ENCODE data around the gene MSLN.

DNA sequence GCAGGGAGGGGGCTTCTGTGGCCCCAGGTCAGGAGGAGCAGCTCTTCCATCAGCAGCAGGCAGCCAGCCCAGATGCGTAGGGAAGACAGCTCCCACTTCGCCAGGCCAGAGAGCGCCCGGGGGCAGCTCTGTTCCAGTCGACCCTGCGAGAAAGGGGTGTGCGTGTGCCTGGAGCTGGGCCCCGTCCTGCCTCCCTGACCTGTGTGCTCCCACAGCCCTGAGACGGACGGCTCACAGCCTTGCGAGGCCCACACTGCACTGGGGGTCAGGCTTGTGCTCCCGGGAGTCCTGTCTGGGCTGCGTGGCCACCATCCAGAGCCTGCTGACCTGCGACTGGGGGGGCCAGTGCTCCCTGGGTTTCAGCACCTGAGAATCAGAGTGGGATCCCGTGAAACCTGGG lies 469 bp upstream of the MSLN start:
- TF ChIP-seq POLR2A (IDR thresholded peaks at IDR 0.05) = no peak
- TF ChIP-seq, protein P1, sequence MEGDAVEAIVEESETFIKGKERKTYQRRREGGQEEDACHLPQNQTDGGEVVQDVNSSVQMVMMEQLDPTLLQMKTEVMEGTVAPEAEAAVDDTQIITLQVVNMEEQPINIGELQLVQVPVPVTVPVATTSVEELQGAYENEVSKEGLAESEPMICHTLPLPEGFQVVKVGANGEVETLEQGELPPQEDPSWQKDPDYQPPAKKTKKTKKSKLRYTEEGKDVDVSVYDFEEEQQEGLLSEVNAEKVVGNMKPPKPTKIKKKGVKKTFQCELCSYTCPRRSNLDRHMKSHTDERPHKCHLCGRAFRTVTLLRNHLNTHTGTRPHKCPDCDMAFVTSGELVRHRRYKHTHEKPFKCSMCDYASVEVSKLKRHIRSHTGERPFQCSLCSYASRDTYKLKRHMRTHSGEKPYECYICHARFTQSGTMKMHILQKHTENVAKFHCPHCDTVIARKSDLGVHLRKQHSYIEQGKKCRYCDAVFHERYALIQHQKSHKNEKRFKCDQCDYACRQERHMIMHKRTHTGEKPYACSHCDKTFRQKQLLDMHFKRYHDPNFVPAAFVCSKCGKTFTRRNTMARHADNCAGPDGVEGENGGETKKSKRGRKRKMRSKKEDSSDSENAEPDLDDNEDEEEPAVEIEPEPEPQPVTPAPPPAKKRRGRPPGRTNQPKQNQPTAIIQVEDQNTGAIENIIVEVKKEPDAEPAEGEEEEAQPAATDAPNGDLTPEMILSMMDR (IDR thresholded peaks at IDR 0.05) = no peak
- no peak for TF ChIP-seq POLR2AphosphoS5 (IDR thresholded peaks at IDR 0.05)
